Measurements from ENCODE around the gene KRTAP4-16.
"Not testable (repeated sequence)": the region's sequence is repeated elsewhere in the genome, so short reads cannot be mapped to it uniquely, and the experiment has no call there.

The KRTAP4-16 gene

DNA sequence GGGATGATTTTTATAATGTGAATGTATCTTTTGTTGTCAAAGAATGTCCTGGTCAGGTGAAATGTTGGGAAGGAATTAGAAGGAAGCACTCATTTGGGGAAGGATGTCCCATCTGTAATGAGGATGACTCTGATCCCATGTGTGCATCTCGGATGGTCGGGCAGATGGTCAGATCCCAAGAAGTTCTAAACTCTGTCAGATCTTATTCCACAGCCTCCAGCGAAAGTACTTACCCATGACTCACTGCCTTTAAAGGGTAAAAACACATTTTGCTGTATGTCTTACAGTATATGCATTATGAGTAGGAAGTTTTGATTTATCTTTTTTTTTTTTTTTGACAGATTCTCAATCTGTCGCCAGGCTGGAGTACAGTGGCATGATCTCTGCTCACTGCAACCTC is 16.7 kb upstream of the KRTAP4-16 start:
- no peak for DNase-seq

DNA sequence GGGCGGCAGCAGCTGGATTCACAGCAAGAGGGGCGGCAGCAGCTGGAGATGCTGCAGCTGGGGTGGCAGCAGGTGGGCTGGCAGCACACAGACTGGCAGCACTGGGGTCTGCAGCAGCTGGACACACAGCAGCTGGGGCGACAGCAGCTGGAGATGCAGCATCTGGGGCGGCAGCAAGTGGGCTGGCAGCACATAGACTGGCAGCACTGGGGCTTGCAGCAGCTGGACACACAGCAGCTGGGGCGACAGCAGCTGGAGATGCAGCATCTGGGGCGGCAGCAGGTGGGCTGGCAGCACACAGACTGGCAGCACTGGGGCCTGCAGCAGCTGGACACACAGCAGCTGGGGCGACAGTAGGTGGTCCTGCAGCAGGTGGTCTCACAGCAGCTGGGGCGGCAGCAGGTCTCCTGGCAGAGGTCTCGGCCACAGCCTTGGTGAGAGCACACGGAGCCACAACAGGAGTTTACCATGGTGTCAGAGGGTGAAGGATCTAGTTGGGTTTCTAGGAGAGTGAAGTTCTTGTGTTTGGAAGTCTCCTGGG is 15.9 kb upstream of the KRTAP4-16 start, which contains the start of gene KRTAP4-11:
TSS of gene KRTAP4-11 (minus strand) at position 528 of the 541 bp plus-strand sequence. CDS start at position 470, 58 bp downstream.
- not testable (repeated sequence) for DNase-seq

DNA sequence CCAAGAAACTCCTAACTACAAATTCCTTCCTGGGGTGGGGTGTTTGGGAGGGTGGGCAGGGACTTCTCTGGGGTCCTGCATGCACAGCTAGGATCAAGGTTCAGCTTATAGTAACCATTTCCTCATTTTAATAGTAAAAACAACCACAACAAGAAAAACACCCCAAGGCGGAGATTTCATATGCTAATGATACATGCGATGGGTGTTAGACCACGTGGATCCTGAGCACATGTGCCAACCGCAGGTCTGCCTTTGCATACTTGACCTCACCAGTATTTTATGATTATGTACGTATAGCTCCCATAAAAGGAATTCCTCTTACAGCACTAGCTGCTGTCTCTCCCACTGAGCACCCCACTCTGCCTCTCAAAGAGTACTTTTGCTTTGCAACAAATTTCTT is 14.3 kb upstream of the KRTAP4-16 start:
- no peak for DNase-seq

DNA sequence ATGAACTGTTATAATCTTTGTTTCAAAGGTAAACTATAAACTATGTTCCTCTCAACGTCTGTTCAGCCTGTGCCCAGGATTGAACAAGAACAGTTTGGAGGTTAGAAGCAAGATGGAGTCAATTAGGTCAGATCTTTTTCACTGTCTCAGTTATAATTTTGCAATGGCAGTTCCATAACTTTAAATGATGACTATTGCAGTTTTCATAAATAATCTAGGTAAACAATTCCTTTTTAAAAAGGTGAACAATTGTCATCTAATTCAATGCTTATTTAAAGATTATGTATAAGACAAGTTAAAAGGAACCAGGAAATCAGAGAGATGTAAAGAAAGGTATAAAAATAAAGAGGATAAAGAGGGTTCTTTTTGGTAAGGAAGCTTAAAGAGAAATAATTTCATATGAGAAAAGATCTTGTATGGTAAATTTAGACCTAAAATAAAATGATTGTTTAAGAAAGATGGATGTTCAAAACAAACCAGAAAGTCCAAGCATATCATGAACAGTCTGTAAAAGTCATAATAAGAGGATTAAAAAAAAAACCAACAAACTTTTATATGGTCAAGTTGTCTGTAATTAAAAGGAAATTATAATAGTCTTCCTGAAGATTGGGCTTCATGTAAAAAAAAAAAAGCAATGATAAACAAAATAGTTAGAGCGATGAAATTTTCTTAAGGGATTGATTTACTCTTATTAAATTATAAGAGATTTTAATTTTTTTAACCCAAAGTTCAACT is 9.3 kb upstream of the KRTAP4-16 start:
- no peak for DNase-seq

DNA sequence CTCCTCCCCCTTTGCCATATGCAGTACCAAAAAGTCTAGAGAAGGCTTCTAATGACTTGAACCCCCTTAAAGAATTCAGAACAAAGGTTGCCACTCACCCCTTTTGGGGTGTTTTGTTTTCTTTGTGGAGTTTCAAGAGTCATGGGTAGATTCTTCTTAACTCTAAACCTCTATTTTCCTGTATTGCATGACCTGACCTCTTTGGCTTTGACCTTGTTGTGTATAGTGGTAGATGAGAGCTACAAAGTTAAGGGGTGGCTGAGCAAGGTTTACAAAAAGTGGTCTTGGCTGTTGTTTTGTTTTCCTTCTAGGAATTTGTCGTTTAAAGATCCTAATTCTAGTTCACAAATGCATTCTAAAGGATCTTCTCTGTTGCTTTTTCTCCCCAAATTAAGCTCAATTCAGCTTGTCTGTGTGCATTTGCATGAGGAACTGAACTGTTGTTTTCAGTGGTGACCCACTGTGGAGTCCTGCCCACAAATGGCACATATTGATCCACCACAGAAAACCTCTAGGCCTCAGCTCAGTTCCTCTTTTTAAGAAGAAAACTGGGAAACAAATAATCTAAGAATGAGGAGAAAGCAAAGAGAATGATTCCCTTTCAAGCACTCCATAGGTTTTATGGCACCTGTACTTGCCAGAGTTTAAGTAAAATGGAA is 6.8 kb upstream of the KRTAP4-16 start:
- DNase-seq: not testable (repeated sequence)

DNA sequence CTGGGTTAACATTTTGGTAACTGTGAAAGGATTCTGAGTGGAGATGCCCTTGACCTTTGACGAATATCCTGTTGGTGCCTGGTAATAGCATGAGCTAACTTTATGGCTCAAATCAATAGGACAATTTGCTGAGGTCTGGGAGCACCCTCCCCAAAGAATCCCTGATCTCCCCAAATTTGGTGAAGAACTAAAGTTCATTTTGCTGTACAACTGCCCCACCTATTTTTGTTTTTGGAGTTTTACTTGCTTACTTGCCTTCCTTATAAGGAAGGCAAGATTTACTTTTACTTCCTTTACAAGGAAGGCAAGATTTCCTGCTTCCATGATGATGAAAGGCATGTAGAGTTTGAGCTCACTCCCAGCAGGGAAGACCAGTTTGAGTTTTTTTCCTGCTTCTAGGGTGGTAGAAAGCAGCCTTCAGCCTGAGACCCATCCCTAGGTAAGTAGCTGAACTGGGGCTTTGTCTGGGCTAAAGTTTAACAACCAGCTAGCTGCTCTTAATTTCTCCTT is 6.0 kb upstream of the KRTAP4-16 start:
- DNase-seq: no peak

DNA sequence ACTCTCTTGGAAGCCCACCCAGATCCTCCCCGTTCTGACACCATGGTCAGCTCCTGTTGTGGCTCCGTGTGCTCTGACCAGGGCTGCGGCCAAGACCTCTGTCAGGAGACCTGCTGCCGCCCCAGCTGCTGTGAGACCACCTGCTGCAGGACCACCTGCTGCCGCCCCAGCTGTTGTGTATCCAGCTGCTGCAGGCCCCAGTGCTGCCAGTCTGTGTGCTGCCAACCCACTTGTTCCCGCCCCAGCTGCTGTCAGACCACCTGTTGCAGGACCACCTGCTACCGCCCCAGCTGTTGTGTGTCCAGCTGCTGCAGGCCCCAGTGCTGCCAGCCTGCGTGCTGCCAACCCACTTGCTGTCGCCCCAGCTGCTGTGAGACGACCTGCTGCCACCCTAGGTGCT is 3.3 kb upstream of the KRTAP4-16 start, which contains the start of gene KRTAP4-9:
TSS of gene KRTAP4-9 (plus strand) at position 43 of the 400 bp plus-strand sequence. CDS start at position 43, 0 bp downstream.
- DNase-seq: not testable (repeated sequence)

DNA sequence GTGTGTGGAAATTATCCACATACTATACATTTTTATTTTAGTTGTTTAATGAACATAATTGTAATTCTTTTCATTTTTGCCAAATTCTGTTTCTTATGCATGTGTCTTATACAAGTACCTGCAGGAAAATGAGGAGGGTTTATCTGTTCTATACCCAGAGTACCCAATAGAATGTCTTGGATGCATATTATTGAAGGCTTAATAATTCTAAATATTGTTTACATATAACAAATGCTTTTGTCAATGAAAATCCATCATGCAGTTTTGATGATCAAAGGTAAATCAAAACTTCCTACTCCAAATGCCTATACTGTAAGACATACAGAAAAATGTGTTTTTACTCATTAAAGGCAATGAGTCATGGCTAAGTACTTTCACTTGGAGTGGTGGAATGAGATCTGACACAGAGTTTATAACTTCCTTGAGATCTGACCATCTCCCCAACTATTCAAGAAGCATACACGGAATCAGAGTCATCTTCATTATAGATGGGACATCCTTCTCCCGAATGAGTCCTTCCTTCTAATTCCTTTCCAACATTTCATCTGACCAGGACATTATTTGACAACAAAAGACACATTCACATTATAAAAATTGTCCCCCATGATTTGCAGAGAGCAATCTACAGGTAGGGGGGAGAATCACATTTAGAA is 2.5 kb upstream of the KRTAP4-16 start:
- DNase-seq: not testable (repeated sequence)

DNA sequence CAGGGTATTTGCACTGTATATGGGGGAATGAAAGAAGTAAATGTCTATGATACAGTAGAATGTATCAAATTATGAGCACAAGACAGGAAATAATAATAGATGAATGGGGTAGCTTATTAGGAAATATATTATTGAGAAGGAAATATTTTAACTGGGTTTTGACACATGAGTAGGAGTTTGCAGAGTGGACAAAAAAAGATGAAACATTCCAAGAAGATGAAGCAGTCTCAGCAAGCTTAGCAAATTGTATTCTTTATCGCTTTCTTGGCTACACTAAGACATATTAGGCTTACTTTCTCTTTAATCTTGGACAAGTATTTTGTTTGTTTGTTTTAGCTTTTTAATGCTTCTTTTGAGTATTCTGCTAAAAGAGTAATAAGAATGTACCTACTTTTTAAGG is 1.9 kb upstream of the KRTAP4-16 start:
- no peak for DNase-seq

DNA sequence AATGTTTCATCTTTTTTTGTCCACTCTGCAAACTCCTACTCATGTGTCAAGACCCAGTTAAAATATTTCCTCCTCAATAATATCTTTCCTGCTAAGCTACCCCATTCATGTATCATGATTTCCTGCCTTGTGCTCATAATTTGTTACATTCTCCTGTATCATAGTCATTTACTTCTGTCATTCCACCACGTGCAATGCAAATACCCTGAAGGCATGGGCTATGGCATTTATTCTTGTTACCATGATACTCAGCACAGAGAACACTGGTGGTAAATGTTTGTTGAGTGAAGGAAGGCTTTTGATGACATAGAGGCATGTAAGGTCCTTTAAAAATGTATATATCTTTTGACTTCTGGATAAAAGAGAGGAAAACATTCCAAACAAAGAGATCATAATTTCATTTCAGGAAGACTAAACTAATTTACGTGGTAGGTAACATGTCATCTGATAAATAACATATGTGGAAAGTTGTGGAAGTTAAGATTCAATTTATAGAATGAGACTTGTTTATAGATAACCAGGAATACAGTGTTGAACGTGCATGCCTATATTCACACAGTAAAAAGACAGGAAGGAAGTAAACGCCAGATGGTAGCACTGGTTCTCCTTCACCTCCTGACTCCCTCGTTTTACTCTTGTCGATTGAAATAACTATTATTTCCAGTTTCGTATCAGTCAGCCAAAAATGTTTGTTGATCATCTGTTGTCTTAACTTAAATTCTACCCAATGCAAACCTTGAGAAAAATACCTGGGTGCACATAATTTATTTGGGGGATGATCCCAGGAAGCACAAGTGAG is 2.1 kb downstream of the KRTAP4-16 start:
- DNase-seq: not testable (repeated sequence)

DNA sequence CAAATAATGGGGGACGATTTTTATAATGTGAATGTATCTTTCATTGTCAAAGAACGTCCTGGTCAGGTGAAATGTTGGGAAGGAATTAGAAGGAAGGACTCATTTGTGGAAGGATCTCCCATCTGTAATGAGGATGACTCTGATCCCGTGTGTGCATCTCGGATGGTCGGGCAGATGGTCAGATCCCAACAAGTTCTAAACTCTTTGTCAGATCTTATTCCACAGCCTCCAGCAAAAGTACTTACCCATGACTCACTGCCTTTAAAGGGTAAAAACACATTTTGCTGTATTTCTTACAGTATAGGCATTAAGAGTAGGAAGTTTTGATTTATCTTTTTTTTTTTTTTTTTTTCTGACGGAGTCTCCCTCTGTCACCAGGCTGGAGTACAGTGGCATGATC is 3.5 kb downstream of the KRTAP4-16 start:
- DNase-seq: no peak

DNA sequence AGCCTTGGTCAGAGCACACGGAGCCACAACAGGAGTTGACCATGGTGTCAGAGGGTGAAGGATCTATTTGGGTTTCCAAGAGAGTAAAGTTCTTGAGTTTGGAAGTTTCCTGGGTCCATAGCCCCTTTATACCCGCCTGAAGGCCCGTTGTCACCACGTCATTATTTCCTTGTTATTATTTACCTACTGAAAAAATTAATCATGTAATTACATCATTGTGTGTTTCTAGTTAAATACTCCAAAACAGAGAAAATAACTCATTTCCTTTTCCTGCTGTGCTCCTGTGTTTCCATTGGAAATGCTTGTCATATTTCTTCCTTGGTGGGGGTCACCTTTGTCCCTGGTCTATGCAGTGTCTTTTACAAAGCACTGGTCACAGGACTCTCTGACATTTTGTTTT is 4.0 kb downstream of the KRTAP4-16 start, which contains the start of gene KRTAP4-8:
TSS of gene KRTAP4-8 (minus strand) at position 101 of the 400 bp plus-strand sequence. CDS start at position 43, 58 bp downstream.
- DNase-seq: no peak

DNA sequence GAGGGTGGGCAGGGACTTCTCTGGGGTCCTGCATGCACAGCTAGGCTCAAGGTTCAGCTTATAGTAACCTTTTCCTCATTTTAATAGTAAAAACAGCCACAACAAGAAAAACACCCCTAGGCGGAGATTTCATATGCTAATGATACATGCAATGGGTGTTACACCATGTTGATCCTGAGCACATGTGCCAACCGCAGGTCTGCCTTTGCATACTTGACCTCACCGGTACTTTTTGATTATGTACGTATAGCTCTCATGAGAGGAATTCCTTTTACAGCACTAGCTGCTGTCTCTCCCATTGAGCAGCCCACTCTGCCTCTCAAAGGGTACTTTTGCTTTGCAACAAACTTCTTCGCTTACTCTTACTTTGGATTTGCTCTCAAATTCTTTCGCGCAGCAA is 6.0 kb downstream of the KRTAP4-16 start:
- DNase-seq: no peak

DNA sequence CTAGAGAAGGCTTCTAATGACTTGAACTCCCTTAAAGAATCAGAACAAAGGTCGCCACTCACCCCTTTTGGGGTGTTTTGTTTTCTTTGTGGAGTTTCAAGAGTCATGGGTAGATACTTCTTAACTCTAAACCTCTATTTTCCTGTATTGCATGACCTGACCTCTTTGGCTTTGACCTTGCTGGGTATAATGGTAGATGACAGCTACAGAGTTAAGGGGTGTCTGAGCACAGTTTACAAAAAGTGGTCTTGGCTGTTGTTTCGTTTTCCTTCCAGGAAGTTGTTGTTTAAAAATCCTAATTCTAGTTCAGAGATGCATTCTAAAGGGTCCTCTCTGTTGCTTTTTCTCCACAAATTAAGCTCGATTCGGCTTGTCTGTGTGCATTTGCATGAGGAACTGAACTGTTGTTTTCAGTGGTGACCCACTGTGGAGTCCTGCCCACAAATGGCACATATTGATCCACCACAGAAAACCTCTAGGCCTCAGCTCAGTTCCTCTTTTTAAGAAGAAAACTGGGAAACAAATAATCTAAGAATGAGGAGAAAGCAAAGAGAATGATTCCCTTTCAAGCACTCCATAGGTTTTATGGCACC is 13.2 kb downstream of the KRTAP4-16 start:
- not testable (repeated sequence) for DNase-seq

DNA sequence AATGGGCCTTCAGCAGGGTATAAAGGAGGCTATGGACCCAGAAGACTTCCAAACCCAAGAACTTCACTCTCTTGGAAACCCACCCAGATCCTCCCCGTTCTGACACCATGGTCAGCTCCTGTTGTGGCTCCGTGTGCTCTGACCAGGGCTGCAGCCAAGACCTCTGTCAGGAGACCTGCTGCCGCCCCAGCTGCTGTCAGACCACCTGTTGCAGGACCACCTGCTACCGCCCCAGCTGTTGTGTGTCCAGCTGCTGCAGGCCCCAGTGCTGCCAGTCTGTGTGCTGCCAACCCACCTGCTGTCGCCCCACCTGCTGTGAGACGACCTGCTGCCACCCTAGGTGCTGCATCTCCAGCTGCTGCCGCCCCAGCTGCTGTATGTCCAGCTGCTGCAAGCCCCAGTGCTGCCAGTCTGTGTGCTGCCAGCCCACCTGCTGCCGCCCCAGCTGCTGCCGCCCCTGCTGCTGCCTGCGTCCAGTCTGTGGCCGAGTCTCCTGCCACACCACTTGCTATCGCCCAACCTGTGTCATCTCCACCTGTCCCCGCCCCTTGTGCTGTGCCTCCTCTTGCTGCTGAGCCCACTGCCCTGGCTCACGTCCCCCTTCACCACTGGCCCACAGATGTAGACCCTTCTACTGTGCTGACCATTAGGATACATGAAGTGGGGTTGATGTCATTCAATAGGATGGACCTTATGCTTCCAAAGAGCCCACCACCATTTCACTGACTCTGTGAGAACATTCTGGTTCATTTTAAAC is 17.7 kb downstream of the KRTAP4-16 start, which contains the start of gene KRTAP4-7:
TSS of gene KRTAP4-7 (plus strand) at position 51 of the 757 bp plus-strand sequence. CDS start at position 108, 57 bp downstream.
- not testable (repeated sequence) for DNase-seq

DNA sequence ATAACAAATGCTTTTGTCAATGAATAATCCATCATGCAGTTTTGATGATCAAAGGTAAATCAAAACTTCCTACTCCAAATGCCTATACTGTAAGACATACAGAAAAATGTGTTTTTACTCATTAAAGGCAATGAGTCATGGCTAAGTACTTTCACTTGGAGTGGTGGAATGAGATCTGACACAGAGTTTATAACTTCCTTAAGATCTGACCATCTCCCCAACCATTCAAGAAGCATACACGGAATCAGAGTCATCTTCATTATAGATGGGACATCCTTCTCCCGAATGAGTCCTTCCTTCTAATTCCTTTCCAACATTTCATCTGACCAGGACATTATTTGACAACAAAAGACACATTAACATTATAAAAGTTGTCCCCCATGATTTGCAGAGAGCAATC is 18.6 kb downstream of the KRTAP4-16 start:
- not testable (repeated sequence) for DNase-seq

DNA sequence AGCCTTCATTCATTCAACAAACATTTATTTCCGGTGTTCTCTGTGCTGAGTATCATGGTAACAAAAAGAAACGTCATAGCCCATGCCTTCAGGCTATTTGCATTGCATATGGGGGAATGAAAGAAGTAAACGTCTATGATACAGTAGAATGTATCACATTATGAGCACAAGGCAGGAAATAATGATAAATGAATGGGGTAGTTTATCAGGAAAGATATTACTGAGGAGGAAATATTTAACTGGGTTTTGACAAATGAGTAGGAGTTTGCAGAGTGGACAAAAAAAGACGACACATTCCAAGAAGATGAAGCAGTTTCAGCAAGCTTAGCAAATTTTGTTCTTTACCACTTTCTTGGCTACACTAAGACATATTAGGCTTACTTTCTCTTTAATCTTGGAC is 19.4 kb downstream of the KRTAP4-16 start:
- DNase-seq: no peak

DNA sequence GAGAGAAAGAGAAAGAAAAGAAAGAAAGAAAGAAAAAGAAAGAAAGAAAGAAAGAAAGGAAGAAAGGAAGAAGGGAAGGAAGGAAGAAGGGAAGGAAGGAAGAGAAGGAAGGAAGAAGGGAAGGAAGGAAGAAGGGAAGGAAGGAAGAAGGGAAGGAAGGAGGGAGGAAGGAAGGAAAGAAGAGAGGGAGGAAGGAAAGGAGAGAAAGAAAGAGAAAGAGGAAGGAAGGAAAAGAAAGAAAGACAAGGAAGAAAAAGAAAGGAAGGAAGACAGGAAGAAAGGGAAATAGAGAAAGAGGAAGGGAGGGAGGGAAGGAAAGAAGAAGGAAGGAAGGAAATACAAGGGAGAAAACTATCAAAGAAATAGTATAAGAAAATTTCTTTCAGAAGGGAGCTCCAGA is 25.2 kb downstream of the KRTAP4-16 start:
- no peak for DNase-seq

DNA sequence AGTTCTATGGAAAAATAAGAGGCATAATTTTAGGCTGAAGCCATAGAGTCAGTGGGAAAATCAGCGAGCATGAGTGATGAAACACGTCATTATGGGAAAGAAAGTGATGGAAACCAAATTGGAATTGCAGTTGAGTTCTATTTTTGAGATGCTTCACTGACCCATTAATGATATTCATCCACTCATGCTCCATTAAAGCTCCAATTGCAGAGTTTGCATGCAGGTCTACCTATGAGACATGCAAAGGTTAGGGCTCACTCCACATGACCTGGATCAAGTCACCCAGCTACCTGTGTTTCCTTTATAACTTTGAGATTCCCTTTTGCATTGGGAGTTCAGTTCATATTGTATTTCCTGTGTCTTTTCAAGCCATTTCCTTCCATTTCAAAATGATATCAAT is 28.3 kb downstream of the KRTAP4-16 start:
- DNase-seq: no peak

DNA sequence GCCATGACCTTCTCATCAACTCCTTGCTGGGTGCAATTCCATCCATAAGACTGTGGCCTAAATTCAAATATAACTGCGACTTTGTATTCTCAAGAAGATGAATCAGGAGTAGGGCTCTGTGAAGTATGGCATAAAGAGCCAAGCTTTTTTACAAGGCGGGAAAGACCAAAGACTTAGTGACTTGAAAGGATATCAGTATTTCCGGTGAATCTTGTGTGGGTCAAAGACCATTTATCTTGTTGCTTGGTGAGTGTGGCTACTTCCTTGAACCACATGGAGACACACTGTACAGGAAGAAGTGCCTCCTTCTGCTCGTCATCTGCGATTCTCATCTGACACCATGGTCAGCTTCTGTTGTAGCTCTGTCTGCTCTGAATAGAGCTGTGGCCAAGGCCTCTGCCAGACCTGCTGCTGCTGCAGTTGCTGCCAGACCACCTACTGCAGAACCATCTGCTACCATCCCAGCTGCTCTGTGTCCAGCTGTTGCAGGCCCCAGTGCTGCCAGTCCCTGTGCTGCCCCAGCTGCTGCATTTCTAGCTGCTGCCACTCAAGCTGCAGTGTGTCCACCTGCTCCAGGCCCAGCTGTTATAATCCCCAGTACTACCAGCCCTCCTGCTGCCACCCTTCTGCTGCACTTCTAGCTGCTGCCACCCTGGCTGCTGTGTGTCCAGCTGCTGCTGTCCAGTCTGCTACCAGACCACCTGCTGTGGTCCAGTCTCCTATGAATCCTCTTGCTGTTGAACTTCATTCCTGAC is 30.2 kb downstream of the KRTAP4-16 start:
- DNase-seq: no peak
